ENCODE data around the gene ACP5.
A peak's percentile ranks its signal among the peaks of the same experiment; 100 is the strongest.
"Not testable (repeated sequence)": the region's sequence is repeated elsewhere in the genome, so short reads cannot be mapped to it uniquely, and the experiment has no call there.

ACP5 gene

DNA sequence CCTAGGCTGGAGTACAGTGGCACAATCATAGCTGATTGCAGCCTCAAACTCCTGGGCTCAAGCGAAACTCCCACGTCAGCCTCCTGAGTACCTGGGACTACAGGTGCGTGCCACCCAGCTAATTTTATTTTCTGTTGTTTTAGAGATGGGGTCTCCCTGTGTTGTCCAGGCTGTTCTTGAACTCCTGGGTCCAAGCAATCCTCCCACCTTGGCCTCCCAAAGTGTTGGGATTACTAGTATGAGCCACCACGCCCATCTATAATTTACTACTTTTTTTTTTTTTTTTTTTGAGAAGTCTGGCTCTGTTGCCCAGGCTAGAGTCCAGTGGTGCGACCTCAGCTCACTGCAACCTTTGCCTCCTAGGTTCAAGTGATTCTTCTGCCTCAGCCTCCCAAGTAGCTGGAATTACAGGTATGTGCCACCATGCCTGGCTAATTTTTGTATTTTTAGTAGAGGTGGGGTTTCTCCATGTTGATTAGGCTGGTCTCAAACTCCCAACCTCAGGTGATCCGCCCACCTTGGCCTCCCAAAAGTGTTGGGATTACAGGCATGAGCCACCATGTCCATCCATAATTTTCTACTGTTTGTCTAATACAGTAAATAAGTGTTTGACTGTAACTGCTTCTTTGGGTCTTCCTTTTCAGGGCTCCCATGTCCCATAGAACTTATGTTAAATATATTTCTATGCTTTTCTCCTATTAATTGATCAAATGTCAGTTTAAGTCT, 13.2 kb downstream of the ACP5 start:
- H3K27ac ChIP-seq (ENCODE audit: low read length, poor library complexity, severe bottlenecking); DNase-seq; H4K8ac ChIP-seq (ENCODE audit: low read length); H2BK15ac ChIP-seq (ENCODE audit: low read depth, poor library complexity, severe bottlenecking); H2BK12ac ChIP-seq (ENCODE audit: low read length in 2 of 2); H3K36me3 ChIP-seq (ENCODE audit: control insufficient read depth in 1 of 2, insufficient read depth in 2 of 2, low read depth in 1 of 2, low read length in 2 of 2); H3K27me3 ChIP-seq (ENCODE audit: control insufficient read depth in 1 of 2, insufficient read depth in 1 of 2, low read length in 2 of 2); H3K4me3 ChIP-seq (ENCODE audit: insufficient read depth in 1 of 2, low read depth in 1 of 2, low read length in 2 of 2); H3K4ac ChIP-seq (ENCODE audit: low read depth in 1 of 2, low read length in 2 of 2); H3K4me2 ChIP-seq (ENCODE audit: low read length, poor library complexity, severe bottlenecking); H3K14ac ChIP-seq (ENCODE audit: low read length in 2 of 2); H3K9me3 ChIP-seq (ENCODE audit: control insufficient read depth, low read length); H4K91ac ChIP-seq (ENCODE audit: low read length); H3K23ac ChIP-seq (ENCODE audit: low read length in 2 of 2); H2BK5ac ChIP-seq (ENCODE audit: low read depth, low read length, poor library complexity, severe bottlenecking); H2AK5ac ChIP-seq (ENCODE audit: low read length, severe bottlenecking); H3K79me1 ChIP-seq (replicated peaks; ENCODE audit: low read length, poor library complexity, severe bottlenecking); H3K4me1 ChIP-seq (ENCODE audit: control insufficient read depth, insufficient read depth, low read depth, low read length); H3K18ac ChIP-seq (ENCODE audit: low read depth in 1 of 2, low read length in 2 of 2); H2AFZ ChIP-seq (ENCODE audit: low read depth, low read length); H2BK120ac ChIP-seq (ENCODE audit: low read depth, low read length); H3K9ac ChIP-seq (ENCODE audit: low read length): not testable (repeated sequence)
- 91% methylated on average over 5 of the region's 6 CpGs for WGBS

GRCh38 chr19:11563532-11563931, 13.9 kb downstream of the ACP5 start:
- peaks cover 4% of the 10 kb centered on the region for H3K79me1 ChIP-seq (replicated peaks; ENCODE audit: low read length, poor library complexity, severe bottlenecking)
- no peak for DNase-seq
- H3K9ac ChIP-seq (ENCODE audit: low read length), result no peak overlapping the region
- no peak overlapping the region for H3K4me2 ChIP-seq (ENCODE audit: low read length, poor library complexity, severe bottlenecking)
- peaks cover 4% of the 10 kb centered on the region for H3K4me1 ChIP-seq (ENCODE audit: control insufficient read depth, insufficient read depth, low read depth, low read length)
- no peak overlapping the region for H3K27ac ChIP-seq (ENCODE audit: low read length, poor library complexity, severe bottlenecking)
- WGBS, result 97% methylated on average over 8 of the region's 8 CpGs
- H3K9me3 ChIP-seq (ENCODE audit: control insufficient read depth, low read length), result no peaks in the 10 kb centered on the region
- no peak overlapping the region for H3K4me3 ChIP-seq (ENCODE audit: insufficient read depth in 1 of 2, low read depth in 1 of 2, low read length in 2 of 2)
- H3K23ac ChIP-seq (ENCODE audit: low read length in 2 of 2), result no peak overlapping the region
- H2AFZ ChIP-seq (ENCODE audit: low read depth, low read length), result no peak overlapping the region
- no peak overlapping the region for H2BK12ac ChIP-seq (ENCODE audit: low read length in 2 of 2)
- no peaks in the 10 kb centered on the region for H3K36me3 ChIP-seq (ENCODE audit: control insufficient read depth in 1 of 2, insufficient read depth in 2 of 2, low read depth in 1 of 2, low read length in 2 of 2)
- H2BK120ac ChIP-seq (ENCODE audit: low read depth, low read length), result no peak overlapping the region
- H2BK5ac ChIP-seq (ENCODE audit: low read depth, low read length, poor library complexity, severe bottlenecking), result no peak overlapping the region
- H3K4ac ChIP-seq (ENCODE audit: low read depth in 1 of 2, low read length in 2 of 2), result no peak overlapping the region
- no peak overlapping the region for H3K14ac ChIP-seq (ENCODE audit: low read length in 2 of 2)
- H2AK5ac ChIP-seq (ENCODE audit: low read length, severe bottlenecking), result no peak overlapping the region
- H4K8ac ChIP-seq (ENCODE audit: low read length), result no peak overlapping the region
- H2BK15ac ChIP-seq (ENCODE audit: low read depth, poor library complexity, severe bottlenecking), result no peak overlapping the region
- no peaks in the 10 kb centered on the region for H3K27me3 ChIP-seq (ENCODE audit: control insufficient read depth in 1 of 2, insufficient read depth in 1 of 2, low read length in 2 of 2)
- H3K18ac ChIP-seq (ENCODE audit: low read depth in 1 of 2, low read length in 2 of 2), result no peak overlapping the region
- H4K91ac ChIP-seq (ENCODE audit: low read length), result no peak overlapping the region

DNA sequence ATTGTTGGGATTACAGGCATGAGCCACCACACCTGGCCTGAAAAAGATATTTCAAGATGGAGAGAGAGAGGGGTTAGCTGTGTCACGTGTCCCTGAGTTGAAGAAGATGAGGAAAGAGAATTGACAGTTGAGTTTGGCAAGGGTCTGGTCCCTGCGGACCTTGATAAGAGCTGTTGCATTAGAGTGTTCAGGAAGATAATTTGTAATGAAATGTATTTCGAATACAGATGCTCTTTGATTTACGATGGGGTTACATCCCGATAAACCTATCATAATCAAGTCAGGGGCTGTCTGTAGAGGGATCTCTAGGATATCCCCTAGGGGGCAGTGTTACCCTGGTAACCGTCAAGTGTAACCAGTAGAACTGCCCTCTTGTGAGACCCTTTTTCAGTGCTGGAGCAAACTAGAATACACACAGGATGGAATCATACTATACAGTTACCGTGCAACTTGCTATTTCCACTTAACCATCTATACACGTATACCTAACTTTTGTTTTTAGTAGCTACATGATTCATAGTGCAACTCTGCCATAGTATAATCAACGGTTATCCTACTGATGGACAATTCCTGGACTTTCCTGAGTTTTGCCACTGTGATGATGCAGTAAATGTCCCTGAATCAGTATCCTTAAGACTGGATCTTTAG, 16.9 kb downstream of the ACP5 start:
- no peak overlapping the region for H2AFZ ChIP-seq (ENCODE audit: low read depth, low read length)
- peaks cover 5 to 14% of the 10 kb centered on the region in 2 experiments for H3K36me3 ChIP-seq (ENCODE audit: control insufficient read depth in 1 of 2, insufficient read depth in 2 of 2, low read depth in 1 of 2, low read length in 2 of 2)
- no peaks in the 10 kb centered on the region for H3K9me3 ChIP-seq (ENCODE audit: control insufficient read depth, low read length)
- H3K23ac ChIP-seq (ENCODE audit: low read length in 2 of 2), result no peak overlapping the region
- no peaks in the 10 kb centered on the region for H3K27me3 ChIP-seq (ENCODE audit: control insufficient read depth in 1 of 2, insufficient read depth in 1 of 2, low read length in 2 of 2)
- peaks cover 13% of the 10 kb centered on the region for H3K79me1 ChIP-seq (replicated peaks; ENCODE audit: low read length, poor library complexity, severe bottlenecking)
- peak overlapping the region in 1 of 2 experiments; percentile 99 for H3K4me3 ChIP-seq (ENCODE audit: insufficient read depth in 1 of 2, low read depth in 1 of 2, low read length in 2 of 2)
- no peak overlapping the region for H4K91ac ChIP-seq (ENCODE audit: low read length)
- H2BK12ac ChIP-seq (ENCODE audit: low read length in 2 of 2), result no peak overlapping the region
- no peak overlapping the region for H2BK15ac ChIP-seq (ENCODE audit: low read depth, poor library complexity, severe bottlenecking)
- no peak overlapping the region for H3K18ac ChIP-seq (ENCODE audit: low read depth in 1 of 2, low read length in 2 of 2)
- no peak overlapping the region for H3K4ac ChIP-seq (ENCODE audit: low read depth in 1 of 2, low read length in 2 of 2)
- no peak overlapping the region for H3K27ac ChIP-seq (ENCODE audit: low read length, poor library complexity, severe bottlenecking)
- H2BK5ac ChIP-seq (ENCODE audit: low read depth, low read length, poor library complexity, severe bottlenecking), result no peak overlapping the region
- no peak overlapping the region for H3K14ac ChIP-seq (ENCODE audit: low read length in 2 of 2)
- H2AK5ac ChIP-seq (ENCODE audit: low read length, severe bottlenecking), result no peak overlapping the region
- H3K4me1 ChIP-seq (ENCODE audit: control insufficient read depth, insufficient read depth, low read depth, low read length), result peaks cover 9% of the 10 kb centered on the region
- 28% methylated on average over 9 of the region's 9 CpGs for WGBS
- peak; percentile 82 for DNase-seq
- no peak overlapping the region for H2BK120ac ChIP-seq (ENCODE audit: low read depth, low read length)
- peak overlapping the region; percentile 96 for H3K9ac ChIP-seq (ENCODE audit: low read length)
- H3K4me2 ChIP-seq (ENCODE audit: low read length, poor library complexity, severe bottlenecking), result no peak overlapping the region
- H4K8ac ChIP-seq (ENCODE audit: low read length), result no peak overlapping the region
